ENCODE results near the gene CTBP1. TPM values are rescaled to one million over a fixed set of nuclear protein-coding genes. Genes with fewer than 3 reads are reported as not detected.

Gene CTBP1
- total and polyA plus RNA-seq, 2 experiments from 2014 or later: 74.0 to 192 TPM

GRCh38 chr4:1166509-1167243, 82.3 kb downstream of the CTBP1 start:
- Mint-ChIP-seq H3K36me3 (ENCODE audit: low read depth) (peaks cover 3% of the 10 kb centered on the region; the same call in 1 of the 3 replicates), H3K27me3 (ENCODE audit: insufficient read depth, low read depth, poor library complexity) (peaks cover 51% of the 10 kb centered on the region), H3K4me3 (peak overlapping the region; percentile 67; the same call in 2 of the 3 replicates), H3K27ac (no peak overlapping the region), H3K4me1 (peaks cover 5% of the 10 kb centered on the region; the same call in 2 of the 3 replicates), H3K9me3 (peaks cover 3% of the 10 kb centered on the region)
- no peaks in the 10 kb centered on the region for H3F3A ChIP-seq (replicated peaks; ENCODE audit: low read depth)
- TF ChIP-seq ZNF462 (CRISPR knock-in tag; IDR thresholded peaks at IDR 0.05) (no peak), CREB1 (CRISPR knock-in tag; IDR thresholded peaks at IDR 0.05; ENCODE audit: low read depth) (no peak), CTCF (conservative IDR thresholded peaks at IDR 0.05; ENCODE audit: low read depth in 2 of 2) (no peak), STAT1 (IDR thresholded peaks at IDR 0.05; ENCODE audit: unreplicated experiment) (no peak), ZNF114 (CRISPR knock-in tag; IDR thresholded peaks at IDR 0.05) (no peak), POLR2AphosphoS5 (IDR thresholded peaks at IDR 0.05; ENCODE audit: low read depth) (no peak)
- peaks cover 41% of the 10 kb centered on the region for H3K27me3 ChIP-seq (ENCODE audit: insufficient read depth)
- H3K4me1 ChIP-seq (ENCODE audit: insufficient read depth): no peaks in the 10 kb centered on the region
- no peak overlapping the region for H2AFZ ChIP-seq
- peak overlapping the region; percentile 62 for H3K4me3 ChIP-seq
- no peaks in the 10 kb centered on the region for H3K9me2 ChIP-seq (ENCODE audit: insufficient read depth)
- DNase-seq (ENCODE audit: low spot score) (no peak), ATAC-seq (no peak)
- peak overlapping the region; percentile 80 for H3K4me2 ChIP-seq
- no peak overlapping the region for H3K27ac ChIP-seq (ENCODE audit: low read depth)
- H4K20me1 ChIP-seq (replicated peaks; ENCODE audit: insufficient read depth): no peaks in the 10 kb centered on the region
- no peaks in the 10 kb centered on the region for H3K79me2 ChIP-seq (replicated peaks; ENCODE audit: insufficient read depth)
- H3K36me3 ChIP-seq (ENCODE audit: insufficient read depth): no peaks in the 10 kb centered on the region

Measured in GM23338 (cell line).